Measurements from ENCODE around the gene TRIP13.
A peak's percentile ranks its signal among the peaks of the same experiment; 100 is the strongest.
"Not testable (repeated sequence)": the region's sequence is repeated elsewhere in the genome, so short reads cannot be mapped to it uniquely, and the experiment has no call there.

TRIP13 gene

GRCh38 chr5:918717-919116 is 26.0 kb downstream of the TRIP13 start:
- DNase-seq (ENCODE audit: low read depth in 2 of 3, low spot score in 2 of 3): not testable (repeated sequence)

GRCh38 chr5:919356-920000 is 26.8 kb downstream of the TRIP13 start:
- no peak for DNase-seq (ENCODE audit: low read depth in 2 of 3, low spot score in 2 of 3)

GRCh38 chr5:920321-920720 is 27.6 kb downstream of the TRIP13 start:
- no peak for DNase-seq (ENCODE audit: low read depth in 2 of 3, low spot score in 2 of 3)

- DNase-seq (ENCODE audit: low read depth in 2 of 3, low spot score in 2 of 3): no peak
Observed at GRCh38 chr5:921456-922435, 29.1 kb downstream of the TRIP13 start.

- DNase-seq (ENCODE audit: low read depth in 2 of 3, low spot score in 2 of 3): no peak
Observed at GRCh38 chr5:922436-923280, 30.0 kb downstream of the TRIP13 start.

GRCh38 chr5:923281-923873 is 30.7 kb downstream of the TRIP13 start:
- DNase-seq (ENCODE audit: low read depth in 2 of 3, low spot score in 2 of 3): peak; percentile 41 to 56 (median 52)

GRCh38 chr5:926417-927171 is 33.9 kb downstream of the TRIP13 start:
- no peak for DNase-seq (ENCODE audit: low read depth in 2 of 3, low spot score in 2 of 3)

- DNase-seq (ENCODE audit: low read depth in 2 of 3, low spot score in 2 of 3): no peak
Observed at GRCh38 chr5:927172-928015, 34.7 kb downstream of the TRIP13 start.

GRCh38 chr5:929182-929581 is 36.5 kb downstream of the TRIP13 start:
- DNase-seq (ENCODE audit: low read depth in 2 of 3, low spot score in 2 of 3): not testable (repeated sequence)

GRCh38 chr5:929596-929995 is 36.9 kb downstream of the TRIP13 start:
- no peak for DNase-seq (ENCODE audit: low read depth in 2 of 3, low spot score in 2 of 3)

- DNase-seq (ENCODE audit: low read depth in 2 of 3, low spot score in 2 of 3): no peak
Observed at GRCh38 chr5:930866-931265, 38.2 kb downstream of the TRIP13 start.

- DNase-seq (ENCODE audit: low read depth in 2 of 3, low spot score in 2 of 3): no peak
Observed at GRCh38 chr5:931570-932145, 39.0 kb downstream of the TRIP13 start.

- DNase-seq (ENCODE audit: low read depth in 2 of 3, low spot score in 2 of 3): no peak
Observed at GRCh38 chr5:932151-932627, 39.5 kb downstream of the TRIP13 start.

GRCh38 chr5:932628-933250 is 40.1 kb downstream of the TRIP13 start:
- no peak for DNase-seq (ENCODE audit: low read depth in 2 of 3, low spot score in 2 of 3)

GRCh38 chr5:933251-933861 is 40.7 kb downstream of the TRIP13 start:
- DNase-seq (ENCODE audit: low read depth in 2 of 3, low spot score in 2 of 3): no peak

GRCh38 chr5:933951-934350 is 41.3 kb downstream of the TRIP13 start:
- DNase-seq (ENCODE audit: low read depth in 2 of 3, low spot score in 2 of 3): not testable (repeated sequence)

GRCh38 chr5:934381-934967 is 41.8 kb downstream of the TRIP13 start:
- DNase-seq (ENCODE audit: low read depth in 2 of 3, low spot score in 2 of 3): not testable (repeated sequence)
